Colonic mucosa (tissue), 4 donors: ENCODE data around the gene ANKRD49. TPM values are rescaled to one million over a fixed set of nuclear protein-coding genes. Genes with fewer than 3 reads are reported as not detected.
"Not testable (repeated sequence)": the region's sequence is repeated elsewhere in the genome, so short reads cannot be mapped to it uniquely, and the experiment has no call there.

Experiments used
- DNase-seq: peaks from one replicate; pipeline ENCODE4 v3.0.0-alpha.2; 2020
- H3K27ac ChIP-seq: fragments of 200-600 bp; one replicate; pipeline ENCODE4 v1.8.0; 2021
- H3K27me3 ChIP-seq: fragments of 200-600 bp; one replicate; pipeline ENCODE4 v1.8.0; 2021
- H3K36me3 ChIP-seq: fragments of 200-600 bp; one replicate; pipeline ENCODE4 v1.8.0; 2021
- H3K4me1 ChIP-seq: fragments of 200-600 bp; one replicate; pipeline ENCODE4 v1.8.0; 2021; ENCODE audit warnings: mild to moderate bottlenecking
- H3K4me3 ChIP-seq: fragments of 200-600 bp; one replicate; pipeline ENCODE4 v1.8.0; 2021
- H3K9ac ChIP-seq, 2 donors: one replicate each; pipeline ENCODE4 v1.7.0; 2013; ENCODE audit warnings: control low read depth in 2 of 2, low read depth in 2 of 2, low read length in 2 of 2
- H3K9me3 ChIP-seq: fragments of 200-600 bp; one replicate; pipeline ENCODE4 v1.8.0; 2021
- intact Hi-C: fragments of 100-400 bp; cut with DNase I; formaldehyde crosslinking; loops from one replicate; pipeline ENCODE4 v1.14.1; 2022
- total RNA-seq, 2 donors: library from RNA; stranded (reverse); fragmentation: NEBNext Ultra II Directional in 1 of 2; extraction: Animal tissue kit (Norgen Biotek cat#: 25700) in 1 of 2; gene quantifications; one replicate each; pipeline ENCODE4 v1.2.1, GENCODE V29; 2021
- TF ChIP-seq, protein P1 (sequence below): fragments of 200-600 bp; IDR thresholded peaks from one replicate; pipeline ENCODE4 v1.8.0; 2022; ENCODE audit warnings: antibody characterized with exemption, mild to moderate bottlenecking
- donor health status: healthy.
- donor health status: DM: no; HTN: no; CAD: no.
- donor health status: DM: no; HTN: no; CAD: no.

Gene ANKRD49
- total RNA-seq, 2 donors from 2014 or later: 10.7 to 14.6 TPM

DNA sequence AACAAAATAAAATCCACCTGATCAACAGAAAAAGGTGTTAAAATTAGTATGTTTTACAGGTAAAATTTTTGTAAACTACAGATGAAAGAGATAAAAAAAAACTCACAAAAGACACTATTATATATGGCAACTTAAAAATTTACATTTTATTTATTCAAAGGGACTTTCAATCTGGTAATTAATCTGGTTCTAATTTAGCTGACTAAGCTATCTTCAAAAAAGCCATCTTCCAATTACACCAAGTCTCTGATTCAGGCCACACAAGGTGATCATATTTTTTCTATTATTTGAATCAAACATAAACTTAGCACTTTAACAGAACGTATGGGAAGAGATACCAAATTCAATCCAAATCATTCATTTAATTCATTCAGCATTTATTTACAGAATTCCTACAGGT, 7.7 kb upstream of the ANKRD49 start:
- Histone ChIP-seq H3K4me3 (no peak overlapping the region), H3K36me3 (no peaks in the 10 kb centered on the region), H3K9me3 (no peaks in the 10 kb centered on the region), H3K27ac (no peak overlapping the region), H3K9ac (no peak overlapping the region), H3K27me3 (no peaks in the 10 kb centered on the region), H3K4me1 (no peaks in the 10 kb centered on the region)
- no peak for DNase-seq
- TF ChIP-seq, protein P1, sequence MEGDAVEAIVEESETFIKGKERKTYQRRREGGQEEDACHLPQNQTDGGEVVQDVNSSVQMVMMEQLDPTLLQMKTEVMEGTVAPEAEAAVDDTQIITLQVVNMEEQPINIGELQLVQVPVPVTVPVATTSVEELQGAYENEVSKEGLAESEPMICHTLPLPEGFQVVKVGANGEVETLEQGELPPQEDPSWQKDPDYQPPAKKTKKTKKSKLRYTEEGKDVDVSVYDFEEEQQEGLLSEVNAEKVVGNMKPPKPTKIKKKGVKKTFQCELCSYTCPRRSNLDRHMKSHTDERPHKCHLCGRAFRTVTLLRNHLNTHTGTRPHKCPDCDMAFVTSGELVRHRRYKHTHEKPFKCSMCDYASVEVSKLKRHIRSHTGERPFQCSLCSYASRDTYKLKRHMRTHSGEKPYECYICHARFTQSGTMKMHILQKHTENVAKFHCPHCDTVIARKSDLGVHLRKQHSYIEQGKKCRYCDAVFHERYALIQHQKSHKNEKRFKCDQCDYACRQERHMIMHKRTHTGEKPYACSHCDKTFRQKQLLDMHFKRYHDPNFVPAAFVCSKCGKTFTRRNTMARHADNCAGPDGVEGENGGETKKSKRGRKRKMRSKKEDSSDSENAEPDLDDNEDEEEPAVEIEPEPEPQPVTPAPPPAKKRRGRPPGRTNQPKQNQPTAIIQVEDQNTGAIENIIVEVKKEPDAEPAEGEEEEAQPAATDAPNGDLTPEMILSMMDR: no peak
- intact Hi-C loops: no loop called here

DNA sequence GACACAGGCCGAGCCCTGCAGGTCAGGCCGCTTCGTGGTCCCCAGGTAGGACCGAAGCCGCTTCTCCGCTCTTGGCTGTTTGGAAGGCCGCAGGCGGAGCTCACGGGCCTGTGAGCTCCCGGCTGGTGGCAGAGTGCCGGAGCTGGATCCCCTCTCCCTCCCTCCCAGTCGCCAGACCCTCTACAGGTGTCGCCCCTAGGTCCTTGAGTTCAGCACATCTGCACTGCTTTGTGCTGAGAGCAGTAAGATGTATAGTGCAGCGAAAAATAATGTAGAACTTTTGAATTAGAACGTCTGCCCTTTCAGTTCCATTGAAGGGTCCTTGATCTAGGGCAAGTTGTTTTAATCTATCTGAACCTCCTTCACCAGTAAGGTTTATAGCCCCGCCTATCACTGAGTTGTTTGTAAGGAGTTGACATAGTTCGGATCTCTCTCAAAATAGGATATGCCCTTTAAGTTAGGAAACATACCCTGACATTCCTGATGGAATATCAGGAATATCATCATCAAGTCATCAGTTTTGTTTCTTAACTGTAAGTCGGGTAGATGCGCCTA, 419 bp downstream of the ANKRD49 start:
- no peaks in the 10 kb centered on the region for H3K9me3 ChIP-seq
- peak overlapping the region; percentile 89 for H3K4me3 ChIP-seq
- TF ChIP-seq, protein P1: no peak
- H3K36me3 ChIP-seq: no peaks in the 10 kb centered on the region
- H3K27me3 ChIP-seq: no peaks in the 10 kb centered on the region
- peak overlapping the region; percentile 70 for H3K27ac ChIP-seq
- no peak for DNase-seq
- intact Hi-C loops: loop anchor here (10.0 kb wide), 1 partner anchor 319 kb away; no protein-coding TSS in a partner anchor
- peaks cover 7% of the 10 kb centered on the region for H3K4me1 ChIP-seq
- peak overlapping the region; percentile 76 to 93 for H3K9ac ChIP-seq

DNA sequence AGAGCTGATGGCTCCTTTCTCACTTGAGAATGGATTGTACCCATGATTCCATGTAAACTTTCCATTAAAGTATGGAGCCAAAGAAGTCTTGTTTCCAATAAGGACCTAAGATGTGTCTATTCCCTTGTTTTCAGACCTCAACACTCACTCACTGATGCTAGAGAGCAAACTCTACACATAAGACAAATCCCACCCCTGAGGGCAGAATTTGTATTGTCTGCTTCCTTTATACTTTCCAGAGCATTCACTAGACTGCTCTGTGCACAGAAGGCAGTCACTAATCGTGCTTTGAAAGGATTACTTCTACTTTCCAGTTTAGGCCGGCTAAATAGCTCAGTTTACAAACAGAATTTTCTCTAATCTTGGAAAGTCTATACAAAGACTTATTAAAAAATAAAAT, 6.4 kb downstream of the ANKRD49 start:
- Histone ChIP-seq H3K9me3 (no peaks in the 10 kb centered on the region), H3K36me3 (no peaks in the 10 kb centered on the region), H3K27ac (no peak overlapping the region), H3K4me1 (no peaks in the 10 kb centered on the region), H3K27me3 (no peaks in the 10 kb centered on the region), H3K4me3 (no peak overlapping the region), H3K9ac (no peak overlapping the region)
- intact Hi-C loops: loop anchor here (10.0 kb wide), 1 partner anchor 575 kb away; no protein-coding TSS in a partner anchor
- no peak for DNase-seq
- TF ChIP-seq, protein P1: no peak

DNA sequence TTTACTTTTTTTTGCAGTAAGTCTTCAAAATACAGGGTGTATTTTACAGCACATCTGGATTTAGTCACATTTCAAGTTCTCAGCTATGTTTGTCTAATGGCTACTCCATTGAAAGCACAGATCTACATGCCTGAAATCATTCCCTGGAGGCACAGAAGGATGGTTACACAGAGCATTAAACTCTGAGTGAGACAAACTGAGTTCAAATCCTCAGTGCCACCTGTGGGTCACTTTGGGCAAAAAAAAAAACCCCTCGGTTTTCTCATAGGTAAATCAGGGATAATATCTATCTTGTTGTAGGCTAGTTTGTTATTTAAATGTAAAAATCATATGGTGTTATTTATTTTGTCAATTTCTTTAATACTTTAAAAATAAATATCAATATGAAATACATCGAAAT, 7.7 kb downstream of the ANKRD49 start:
- DNase-seq: no peak
- TF ChIP-seq, protein P1: no peak
- Histone ChIP-seq H3K27me3 (no peaks in the 10 kb centered on the region), H3K4me3 (no peak overlapping the region), H3K9ac (no peak overlapping the region), H3K4me1 (no peaks in the 10 kb centered on the region), H3K27ac (no peak overlapping the region), H3K36me3 (no peaks in the 10 kb centered on the region), H3K9me3 (no peaks in the 10 kb centered on the region)
- intact Hi-C loops: loop anchor here (10.0 kb wide), 1 partner anchor 577 kb away; no protein-coding TSS in a partner anchor

DNA sequence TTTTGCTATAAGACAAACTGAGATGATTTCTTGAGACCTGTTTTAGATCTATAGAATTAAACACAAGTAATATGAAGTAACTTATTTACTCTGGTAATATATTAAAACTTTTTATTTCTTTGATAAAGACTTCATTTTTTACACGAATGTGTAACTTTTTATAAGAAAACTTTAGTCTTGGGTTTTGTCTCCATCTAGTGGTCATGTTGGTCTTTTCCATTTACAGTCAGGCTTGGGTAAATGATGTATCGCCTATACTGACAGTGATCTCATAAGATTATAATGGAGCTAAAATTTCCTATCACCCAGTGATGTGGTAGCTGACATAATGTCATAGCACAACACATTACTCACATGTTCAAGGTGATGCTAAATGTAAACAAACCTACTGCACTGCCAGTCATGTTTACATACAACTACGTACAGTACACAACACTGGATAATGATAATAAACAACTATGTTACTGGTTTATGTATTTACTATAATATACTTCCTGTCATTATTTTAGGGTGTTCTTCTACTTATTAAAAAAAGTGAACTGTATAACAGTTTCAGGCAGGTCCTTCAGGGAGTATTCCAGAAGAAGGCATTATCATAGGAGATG, 11.0 kb downstream of the ANKRD49 start:
- no peaks in the 10 kb centered on the region for H3K9me3 ChIP-seq
- TF ChIP-seq, protein P1: peak; percentile 60
- no peaks in the 10 kb centered on the region for H3K36me3 ChIP-seq
- intact Hi-C loops: loop anchor here (10.0 kb wide), 1 partner anchor 580 kb away; no protein-coding TSS in a partner anchor
- H3K27ac ChIP-seq: no peak overlapping the region
- no peaks in the 10 kb centered on the region for H3K4me1 ChIP-seq
- H3K27me3 ChIP-seq: no peaks in the 10 kb centered on the region
- no peak overlapping the region for H3K4me3 ChIP-seq
- H3K9ac ChIP-seq: no peak overlapping the region
- no peak for DNase-seq

- H3K27me3 ChIP-seq, H3K4me1 ChIP-seq, H3K9me3 ChIP-seq, H3K4me3 ChIP-seq, H3K36me3 ChIP-seq, H3K9ac ChIP-seq, DNase-seq, H3K27ac ChIP-seq: not testable (repeated sequence)
- intact Hi-C loops: loop anchor here (10.0 kb wide), 1 partner anchor 582 kb away; no protein-coding TSS in a partner anchor
Observed at GRCh38 chr11:94506513-94506912, 12.7 kb downstream of the ANKRD49 start.
